GM12875 (cell line): ENCODE measurements around the gene RYR1.
A peak's percentile ranks its signal among the peaks of the same experiment; 100 is the strongest.

ENCODE experiments used
- H3K4me3 ChIP-seq: one replicate; pipeline ENCODE4 v1.5.1; 2011; ENCODE audit warnings: low read depth, low read length, control low read depth
- TF ChIP-seq, protein P1 (sequence below): IDR thresholded peaks from 2 replicates; pipeline ENCODE4 v1.5.1; 2011; ENCODE audit warnings: low read depth, mild to moderate bottlenecking, control low read depth, inconsistent platforms, low read length, moderate library complexity, borderline replicate concordance; ENCODE audit not compliant: insufficient read depth

The RYR1 gene

DNA sequence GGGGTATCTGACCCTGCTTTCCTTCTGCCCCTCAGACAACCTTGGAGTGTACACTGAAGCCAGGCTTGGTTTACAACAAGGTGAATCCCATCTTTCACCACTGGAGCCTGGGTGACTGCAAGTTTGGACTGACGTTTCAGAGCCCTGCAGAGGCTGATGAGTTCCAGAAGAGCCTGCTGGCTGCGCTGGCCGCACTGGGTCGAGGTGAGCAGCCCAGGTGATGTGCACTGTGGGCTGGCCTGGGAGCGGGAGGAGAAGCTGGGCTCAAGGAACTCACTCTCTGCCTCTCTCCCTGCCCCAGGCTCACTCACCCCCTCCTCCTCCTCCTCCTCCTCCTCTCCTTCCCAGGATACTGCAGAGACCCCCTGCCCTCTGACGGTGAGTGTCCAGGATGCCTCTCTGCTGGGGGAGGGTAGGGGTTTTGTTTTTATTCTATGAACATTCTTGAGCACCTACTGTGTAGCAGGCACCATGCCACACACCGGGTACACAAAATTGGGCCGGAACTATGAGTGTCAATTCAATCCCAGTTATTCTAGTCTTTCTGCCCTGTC is 41.5 kb upstream of the RYR1 start:
- H3K4me3 ChIP-seq: no peak overlapping the region
- TF ChIP-seq, protein P1, sequence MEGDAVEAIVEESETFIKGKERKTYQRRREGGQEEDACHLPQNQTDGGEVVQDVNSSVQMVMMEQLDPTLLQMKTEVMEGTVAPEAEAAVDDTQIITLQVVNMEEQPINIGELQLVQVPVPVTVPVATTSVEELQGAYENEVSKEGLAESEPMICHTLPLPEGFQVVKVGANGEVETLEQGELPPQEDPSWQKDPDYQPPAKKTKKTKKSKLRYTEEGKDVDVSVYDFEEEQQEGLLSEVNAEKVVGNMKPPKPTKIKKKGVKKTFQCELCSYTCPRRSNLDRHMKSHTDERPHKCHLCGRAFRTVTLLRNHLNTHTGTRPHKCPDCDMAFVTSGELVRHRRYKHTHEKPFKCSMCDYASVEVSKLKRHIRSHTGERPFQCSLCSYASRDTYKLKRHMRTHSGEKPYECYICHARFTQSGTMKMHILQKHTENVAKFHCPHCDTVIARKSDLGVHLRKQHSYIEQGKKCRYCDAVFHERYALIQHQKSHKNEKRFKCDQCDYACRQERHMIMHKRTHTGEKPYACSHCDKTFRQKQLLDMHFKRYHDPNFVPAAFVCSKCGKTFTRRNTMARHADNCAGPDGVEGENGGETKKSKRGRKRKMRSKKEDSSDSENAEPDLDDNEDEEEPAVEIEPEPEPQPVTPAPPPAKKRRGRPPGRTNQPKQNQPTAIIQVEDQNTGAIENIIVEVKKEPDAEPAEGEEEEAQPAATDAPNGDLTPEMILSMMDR: no peak

DNA sequence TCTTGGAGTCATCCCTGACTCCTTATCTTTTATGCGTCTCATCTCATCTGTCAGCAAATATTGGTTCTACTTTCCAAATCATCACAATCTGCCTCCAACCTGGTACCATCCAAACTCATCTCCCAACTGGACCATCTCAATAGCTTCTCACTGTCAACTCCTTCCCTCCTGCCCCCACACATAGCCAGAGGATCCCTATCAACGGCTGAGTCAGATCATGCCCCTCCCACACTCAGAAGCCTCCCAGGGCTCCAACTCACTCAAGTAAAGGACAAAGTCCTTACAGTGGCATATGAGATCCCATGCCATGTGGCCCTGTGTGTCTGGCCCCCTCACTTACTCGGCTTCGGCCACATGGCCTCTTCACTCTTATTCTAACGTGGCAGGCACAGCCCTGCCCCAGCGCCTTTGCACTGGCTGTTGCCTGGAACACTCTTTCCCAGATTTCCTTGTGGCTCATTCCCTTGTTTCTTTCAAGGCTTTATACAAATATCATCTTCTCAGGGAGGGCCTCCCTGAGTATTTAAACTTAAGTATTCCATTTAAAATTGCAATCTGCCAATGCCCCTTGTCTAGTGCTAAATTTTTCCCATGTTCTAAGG is 40.7 kb upstream of the RYR1 start:
- TF ChIP-seq, protein P1: no peak
- no peak overlapping the region for H3K4me3 ChIP-seq

DNA sequence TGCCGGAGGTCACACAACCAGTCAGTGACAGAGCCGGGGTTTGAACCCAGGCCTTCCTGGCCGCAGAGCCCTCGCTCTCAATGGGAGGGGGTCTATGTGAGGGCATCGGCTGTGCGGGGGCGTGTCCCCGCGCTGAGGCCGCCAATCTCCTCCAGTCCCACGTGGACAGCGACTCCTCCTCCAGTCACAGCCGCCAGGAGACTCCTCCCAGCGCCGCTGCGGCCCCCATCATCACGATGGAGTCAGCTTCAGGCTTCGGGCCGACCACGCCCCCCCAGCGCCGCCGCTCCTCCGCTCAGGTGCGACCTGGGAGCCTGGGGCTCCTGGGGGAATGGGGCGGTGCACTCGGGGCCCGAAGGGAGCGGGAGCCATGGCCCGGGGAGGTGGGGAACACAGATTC is 39.0 kb upstream of the RYR1 start:
- TF ChIP-seq, protein P1: no peak
- no peak overlapping the region for H3K4me3 ChIP-seq

DNA sequence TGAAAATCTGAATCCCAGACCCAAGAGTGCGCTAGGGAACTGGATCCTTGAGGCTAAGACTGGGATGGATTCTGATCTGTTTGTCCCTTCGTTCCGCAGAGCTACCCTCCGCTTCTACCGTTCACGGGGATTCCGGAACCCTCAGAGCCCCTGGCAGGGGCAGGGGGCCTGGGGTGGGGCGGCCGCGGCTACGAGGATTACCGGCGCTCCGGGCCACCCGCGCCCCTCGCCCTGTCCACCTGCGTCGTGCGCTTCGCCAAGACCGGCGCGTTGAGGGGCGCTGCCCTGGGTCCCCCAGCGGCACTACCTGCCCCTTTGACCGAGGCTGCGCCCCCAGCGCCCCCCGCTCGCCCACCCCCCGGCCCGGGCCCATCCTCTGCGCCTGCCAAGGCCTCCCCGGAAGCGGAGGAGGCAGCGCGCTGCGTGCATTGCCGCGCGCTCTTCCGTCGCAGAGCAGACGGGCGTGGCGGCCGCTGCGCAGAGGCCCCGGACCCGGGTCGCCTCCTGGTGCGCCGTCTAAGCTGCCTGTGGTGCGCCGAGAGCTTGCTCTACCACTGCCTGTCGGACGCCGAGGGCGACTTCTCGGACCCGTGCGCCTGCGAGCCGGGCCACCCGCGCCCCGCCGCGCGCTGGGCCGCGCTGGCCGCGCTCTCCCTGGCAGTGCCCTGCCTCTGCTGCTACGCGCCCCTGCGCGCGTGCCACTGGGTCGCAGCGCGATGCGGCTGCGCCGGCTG is 37.9 kb upstream of the RYR1 start:
- TF ChIP-seq, protein P1: no peak
- H3K4me3 ChIP-seq: peak overlapping the region; percentile 29

DNA sequence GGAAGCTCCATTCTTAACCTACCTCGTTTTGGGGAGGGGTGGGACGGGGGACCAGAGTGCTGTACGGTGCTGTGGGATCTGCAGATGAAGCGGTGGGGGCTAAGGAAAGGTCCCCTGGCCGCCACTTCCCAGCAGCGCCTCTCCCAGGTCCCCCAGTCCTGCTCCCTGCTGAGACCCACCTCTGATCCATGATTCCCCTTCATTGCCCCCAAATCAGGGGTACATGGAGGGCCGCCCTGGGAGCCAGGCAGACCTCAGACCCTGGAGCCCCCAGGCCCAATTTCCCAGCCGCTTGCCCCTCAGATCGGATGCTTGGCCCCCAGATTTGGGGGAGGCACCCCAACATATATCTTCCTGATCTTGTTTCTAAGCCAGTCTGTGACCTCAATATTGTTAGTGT is 34.4 kb upstream of the RYR1 start:
- H3K4me3 ChIP-seq: no peak overlapping the region

DNA sequence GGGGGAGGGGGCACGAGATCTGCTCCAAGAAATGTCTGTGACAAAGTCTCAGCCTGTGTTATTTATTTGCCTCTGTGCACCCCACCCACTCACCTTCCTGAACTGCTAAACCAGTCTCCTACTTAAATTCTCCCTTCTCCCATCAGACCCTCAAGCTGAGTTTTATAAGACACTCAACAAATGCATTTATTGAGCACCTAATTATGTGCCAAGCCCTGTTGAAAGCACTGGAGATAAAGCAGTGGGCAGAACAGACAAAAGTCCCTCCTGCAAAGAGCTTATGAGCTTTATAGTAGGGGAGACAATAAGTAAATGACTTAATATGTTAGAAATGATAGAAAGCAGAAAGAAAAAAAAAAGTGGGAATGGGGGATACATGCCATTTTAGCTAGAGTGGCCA is 34.0 kb upstream of the RYR1 start:
- TF ChIP-seq, protein P1: no peak
- no peak overlapping the region for H3K4me3 ChIP-seq

More for the DNA sequence above, 34.4 kb upstream of the RYR1 start:
- TF ChIP-seq, protein P1: no peak

DNA sequence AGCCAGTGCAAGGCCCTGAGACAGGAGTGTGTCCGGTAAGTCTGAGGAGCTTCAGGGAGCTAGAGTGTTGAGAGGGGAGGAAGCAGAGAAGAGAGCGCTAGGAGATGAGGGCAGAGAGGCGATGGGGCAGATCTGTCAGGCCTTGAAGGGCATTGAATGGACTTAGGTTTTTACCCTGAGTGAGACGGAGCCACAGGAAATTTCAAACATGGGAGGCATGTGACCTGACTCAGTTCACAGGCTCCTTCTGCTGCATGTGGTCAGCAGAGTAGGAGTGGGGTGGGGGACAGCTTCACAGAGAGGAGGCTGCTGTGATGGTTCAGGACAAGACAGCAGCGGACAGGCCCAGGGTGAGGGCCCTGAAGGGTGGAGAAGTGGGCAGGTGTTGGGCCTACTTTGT is 33.1 kb upstream of the RYR1 start:
- no peak overlapping the region for H3K4me3 ChIP-seq
- TF ChIP-seq, protein P1: no peak
